IPS-NIHi7 (cell line): ENCODE results near the gene EIF3J.
"Not testable (repeated sequence)": the region's sequence is repeated elsewhere in the genome, so short reads cannot be mapped to it uniquely, and the experiment has no call there.

ENCODE experiments used
- DNase-seq: peaks from one replicate; pipeline ENCODE4 v3.0.0; 2012; ENCODE audit warnings: mixed read lengths; ENCODE audit errors: extremely low spot score

Gene EIF3J, protein sequence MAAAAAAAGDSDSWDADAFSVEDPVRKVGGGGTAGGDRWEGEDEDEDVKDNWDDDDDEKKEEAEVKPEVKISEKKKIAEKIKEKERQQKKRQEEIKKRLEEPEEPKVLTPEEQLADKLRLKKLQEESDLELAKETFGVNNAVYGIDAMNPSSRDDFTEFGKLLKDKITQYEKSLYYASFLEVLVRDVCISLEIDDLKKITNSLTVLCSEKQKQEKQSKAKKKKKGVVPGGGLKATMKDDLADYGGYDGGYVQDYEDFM

DNA sequence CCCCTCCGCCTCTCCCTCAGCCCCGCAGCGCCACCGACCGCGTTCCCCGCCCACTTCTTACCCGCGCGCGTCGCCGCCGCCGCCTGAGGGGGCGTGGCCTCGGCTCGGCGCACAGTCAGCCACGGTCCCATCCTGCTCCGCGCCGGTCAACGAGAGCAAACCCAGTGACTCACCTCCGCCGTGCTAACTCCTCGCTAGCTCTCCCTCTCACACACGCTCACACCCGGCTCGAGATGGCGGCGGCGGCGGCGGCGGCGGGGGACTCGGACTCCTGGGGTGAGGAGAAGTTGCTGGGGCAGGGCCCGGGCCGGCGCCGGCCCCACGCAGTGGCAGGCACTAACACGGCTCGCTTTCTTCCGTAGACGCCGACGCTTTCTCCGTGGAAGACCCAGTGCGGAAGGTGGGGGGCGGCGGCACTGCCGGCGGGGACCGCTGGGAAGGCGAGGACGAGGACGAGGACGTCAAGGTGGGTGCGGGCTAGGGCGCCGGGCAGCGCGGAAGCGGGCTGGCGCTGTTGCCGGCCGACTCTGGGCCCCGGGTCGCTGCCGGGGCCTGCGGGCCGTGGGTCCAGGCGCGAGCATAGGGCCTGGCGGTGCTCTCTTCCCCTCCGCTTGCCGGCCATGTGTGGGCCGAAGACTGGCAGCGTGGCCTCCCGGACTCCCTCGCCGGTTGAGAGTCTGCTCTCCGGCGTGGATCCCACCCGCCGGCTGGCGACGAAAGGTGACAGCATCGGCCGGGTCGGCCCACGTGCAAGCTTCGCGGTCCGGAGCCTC lies at the start of gene EIF3J:
Gene EIF3J, plus strand, starts transcription at position 186 of the 773 bp plus-strand sequence. Its CDS starts 48 bp downstream, at position 234.
- peak; percentile 96 for DNase-seq

DNA sequence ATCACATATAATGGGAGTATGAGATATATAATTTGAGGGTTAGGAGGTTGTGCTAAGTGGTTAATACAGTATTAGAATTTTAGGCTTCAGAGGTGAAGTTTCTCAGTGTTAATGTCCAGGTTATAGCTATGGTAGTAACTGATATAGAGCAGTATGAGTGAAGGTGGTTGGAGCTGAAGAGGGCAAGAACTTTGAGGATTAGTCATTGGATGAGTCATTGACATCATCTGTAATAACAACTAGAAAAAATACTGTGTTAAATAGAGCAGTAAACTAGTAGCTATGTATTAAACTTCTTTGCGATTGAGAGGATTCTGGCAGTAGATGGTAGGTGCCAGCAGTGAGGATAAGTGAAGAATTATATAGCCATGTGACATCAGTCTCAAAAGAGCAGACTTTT lies 47.5 kb upstream of the EIF3J start:
- no peak for DNase-seq

DNA sequence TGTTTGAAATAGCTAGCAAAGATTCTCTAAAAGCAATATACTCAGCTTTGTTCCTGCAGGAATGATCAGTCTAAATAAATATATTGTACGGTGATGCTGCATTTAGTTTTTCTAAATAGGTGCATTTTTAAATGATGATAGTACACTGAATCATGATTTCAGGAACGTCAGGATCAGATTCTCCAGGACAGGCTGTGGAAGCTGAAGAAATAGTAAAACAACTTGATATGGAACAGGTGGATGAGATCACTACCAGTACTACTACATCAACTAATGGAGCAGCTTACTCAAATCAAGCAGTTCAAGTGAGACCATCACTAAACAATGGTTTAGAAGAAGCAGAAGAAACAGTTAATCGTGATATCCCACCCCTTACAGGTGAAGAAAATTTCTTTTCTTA lies 46.3 kb upstream of the EIF3J start:
- no peak for DNase-seq

DNA sequence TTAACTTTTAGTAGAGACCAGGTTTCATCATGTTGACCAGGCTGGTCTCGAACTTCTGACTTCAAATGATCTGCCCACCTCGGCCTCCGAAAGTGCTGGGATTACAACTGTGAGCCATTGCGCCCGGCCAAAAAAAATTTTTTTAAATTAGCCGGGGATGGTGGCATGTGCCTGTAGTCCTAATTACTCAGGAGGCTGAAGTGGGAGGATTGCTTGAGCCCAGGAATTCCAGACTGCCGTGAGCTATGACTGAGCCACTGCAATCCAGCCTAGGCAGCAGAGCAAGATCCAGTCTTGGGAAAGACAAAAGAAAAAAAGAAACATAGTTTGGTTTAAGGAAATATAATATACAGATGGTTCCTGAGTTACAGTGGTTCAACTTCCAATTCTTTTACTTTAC lies 44.9 kb upstream of the EIF3J start:
- no peak for DNase-seq

DNA sequence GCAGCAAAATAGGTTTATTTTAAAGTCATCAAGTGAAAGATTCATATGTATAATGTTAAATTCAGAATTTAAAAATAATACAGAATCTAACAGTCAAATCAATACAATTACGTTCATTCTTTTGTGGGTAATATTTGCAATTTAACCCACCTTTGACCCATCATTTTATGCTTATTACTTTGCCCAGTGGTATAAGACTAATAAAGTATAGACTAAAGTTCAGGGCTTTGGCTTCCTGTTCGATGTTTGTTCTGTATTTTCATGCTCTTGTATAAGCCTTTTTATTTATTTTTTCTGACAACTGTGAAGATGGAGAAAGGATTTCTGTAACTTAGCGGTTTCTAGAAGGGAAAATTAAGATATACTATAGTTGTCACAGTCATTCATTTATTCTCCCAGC lies 44.3 kb upstream of the EIF3J start:
- no peak for DNase-seq

DNA sequence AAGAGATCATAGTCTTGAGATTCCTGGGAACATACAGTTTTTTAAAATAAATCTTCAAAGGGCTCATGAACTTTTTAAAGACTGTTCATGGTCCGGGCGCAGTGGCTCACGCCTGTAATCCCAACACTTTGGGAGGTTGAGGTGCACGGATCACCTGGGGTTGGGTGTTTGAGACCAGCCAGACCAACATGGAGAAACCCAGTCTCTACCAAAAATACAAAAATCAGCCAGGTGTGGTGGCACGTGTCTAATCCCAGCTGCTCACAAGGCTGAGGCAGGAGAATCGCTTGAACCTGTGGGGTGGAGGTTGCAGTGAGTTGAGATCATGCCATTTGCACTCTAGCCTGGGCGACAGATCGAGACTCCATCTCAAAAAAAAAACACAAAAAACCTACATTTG lies 41.4 kb upstream of the EIF3J start:
- no peak for DNase-seq

DNA sequence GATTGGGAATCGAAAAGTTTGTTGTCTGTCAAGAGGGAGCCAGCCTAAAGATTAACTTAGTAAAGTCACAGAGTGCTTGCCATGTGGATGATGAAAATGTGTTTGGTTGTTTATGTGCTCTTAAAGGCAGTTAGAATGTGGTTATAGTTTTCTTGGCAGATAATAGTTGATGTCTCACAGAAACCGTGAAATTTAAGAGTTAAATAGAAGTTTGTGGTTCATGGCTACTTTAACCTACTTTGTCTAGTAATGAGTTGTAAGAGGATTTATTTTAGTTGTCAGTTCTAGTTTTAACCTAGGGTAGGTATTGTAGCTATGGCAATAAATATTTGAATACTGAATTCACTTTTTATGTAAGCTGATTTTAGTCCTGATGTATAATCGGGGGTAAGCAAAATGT lies 36.4 kb upstream of the EIF3J start:
- no peak for DNase-seq

DNA sequence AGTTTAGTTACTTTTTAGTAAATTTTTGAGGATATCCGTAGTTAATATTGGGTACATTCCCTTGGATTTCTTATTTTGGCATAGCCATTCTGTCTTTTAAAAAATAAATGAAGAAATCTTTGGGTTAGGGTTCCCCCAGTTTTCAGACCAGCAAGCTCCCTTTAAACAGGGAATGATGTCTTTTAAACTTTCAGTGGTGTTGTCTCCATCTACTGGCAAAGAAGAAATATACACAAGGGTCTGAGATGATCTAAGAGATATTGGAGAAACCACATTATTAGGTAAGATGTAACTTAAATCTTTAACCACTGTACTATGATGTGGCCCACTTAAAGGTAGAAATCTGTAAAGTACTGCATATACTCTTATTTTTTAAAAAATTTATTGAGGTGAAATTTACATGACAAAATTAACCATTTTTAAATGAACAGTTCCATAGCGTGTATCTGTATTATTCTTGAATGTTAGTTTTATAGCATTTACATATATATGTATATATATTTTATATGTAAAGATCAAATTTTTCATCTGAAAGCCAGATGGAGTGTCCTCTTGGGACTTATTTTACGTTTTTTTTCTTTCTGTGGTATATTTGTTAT lies 35.1 kb upstream of the EIF3J start:
- peak; percentile 34 for DNase-seq

DNA sequence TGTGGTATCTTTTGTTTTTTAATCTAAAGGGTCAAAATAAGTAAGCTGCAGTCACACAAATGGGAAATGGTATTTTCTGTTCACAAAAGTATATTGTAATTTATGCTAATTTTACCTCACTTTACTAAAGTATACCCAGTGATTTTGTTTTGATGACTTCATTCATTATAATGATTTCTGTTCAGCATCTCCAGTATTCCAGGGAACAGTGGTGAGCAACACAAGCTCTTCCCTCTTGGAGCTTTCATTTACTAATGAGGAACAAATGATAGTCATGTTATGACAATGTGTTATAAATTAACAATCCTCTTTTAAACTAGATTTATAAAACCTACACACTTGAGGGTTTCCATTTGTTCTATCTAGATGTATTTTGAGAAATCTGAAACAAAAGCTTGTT lies 20.5 kb upstream of the EIF3J start:
- no peak for DNase-seq

DNA sequence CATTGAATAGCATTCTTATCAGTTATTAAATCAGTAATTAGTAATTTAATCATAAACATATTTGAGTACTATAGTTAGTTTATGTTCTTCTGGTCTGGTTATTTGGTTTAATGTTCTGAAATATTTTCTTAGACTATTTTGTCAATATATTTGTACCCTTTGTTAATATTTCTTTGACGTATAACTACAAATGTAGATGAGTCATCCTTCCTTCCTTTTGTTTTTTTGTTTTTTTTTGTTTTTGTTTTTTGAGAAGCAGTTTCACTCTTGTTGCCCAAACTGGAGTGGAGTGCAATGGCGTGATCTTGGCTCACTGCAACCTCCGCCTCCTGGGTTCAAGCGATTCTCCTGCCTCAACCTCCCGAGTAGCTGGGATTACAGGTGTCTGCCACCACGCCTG lies 17.4 kb upstream of the EIF3J start:
- DNase-seq = no peak

DNA sequence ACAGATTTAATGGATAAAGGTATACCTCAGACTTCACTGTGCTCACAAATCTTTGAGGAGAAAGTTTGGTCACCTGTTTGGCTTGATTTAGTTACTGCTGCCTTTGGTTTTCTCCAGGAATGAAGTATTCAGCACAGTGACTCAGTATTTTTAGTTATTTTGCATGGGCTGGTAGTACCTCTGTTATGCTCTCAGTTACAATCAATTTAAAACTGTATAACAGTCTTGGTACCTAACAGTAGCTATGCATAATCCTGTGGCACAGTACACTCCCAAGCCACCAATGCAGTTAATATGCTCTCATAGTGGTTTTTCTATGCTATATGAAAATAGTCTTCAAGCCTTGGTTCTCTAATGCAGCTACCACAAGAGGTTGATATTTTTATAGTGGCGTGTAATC lies 11.9 kb upstream of the EIF3J start:
- no peak for DNase-seq

DNA sequence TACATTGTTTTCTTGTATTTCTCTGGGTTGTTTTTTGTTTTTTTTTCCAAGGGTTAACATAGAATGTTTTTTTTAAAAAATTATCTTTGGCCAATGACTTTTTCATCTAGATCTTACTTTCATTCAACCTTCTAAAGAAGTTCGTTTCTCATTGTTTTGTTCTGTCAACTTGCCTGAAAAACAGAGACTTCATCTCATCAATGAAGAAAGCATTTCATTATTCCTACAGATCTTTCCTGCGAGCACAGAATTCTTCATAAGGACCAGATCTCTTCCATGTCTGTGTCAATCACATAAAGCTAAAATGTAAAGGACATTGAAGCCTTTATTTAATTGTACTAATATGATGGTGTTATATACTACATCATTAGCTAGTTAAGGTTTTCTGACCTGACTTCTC lies 9.7 kb upstream of the EIF3J start:
- no peak for DNase-seq

DNA sequence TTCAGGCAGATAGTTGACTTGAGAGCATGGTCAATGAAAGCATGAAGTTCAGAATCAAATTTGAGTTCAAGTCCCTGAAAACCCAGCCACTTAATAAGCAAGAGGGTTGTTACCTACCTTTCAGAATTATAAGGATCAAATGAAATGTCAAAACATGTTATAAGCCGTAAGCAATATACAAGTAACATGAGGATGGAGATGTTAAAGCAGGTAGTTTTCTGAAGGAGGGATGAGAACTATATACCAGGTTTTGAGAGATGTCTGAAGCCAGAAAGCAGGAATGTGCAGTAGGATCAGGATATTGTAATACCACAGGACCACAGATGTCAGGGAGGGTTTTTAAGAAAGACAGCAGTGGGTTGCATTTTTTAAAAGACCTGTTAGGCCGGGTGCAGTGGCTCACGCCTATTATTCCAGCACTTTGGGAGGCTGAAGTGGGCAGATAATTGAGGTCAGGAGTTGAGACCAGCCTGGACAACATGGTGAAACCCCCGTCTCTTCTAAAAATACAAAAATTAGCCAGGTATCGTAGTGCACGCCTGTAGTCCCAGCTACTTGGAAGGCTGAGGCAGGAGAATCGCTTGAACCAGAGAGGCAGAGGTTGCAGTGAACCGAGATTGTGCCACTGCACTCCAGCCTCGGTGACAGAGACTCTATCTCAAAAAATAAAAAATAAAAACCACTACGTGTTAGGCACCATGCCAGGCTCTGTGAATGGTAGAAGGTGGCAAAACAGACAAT lies 6.9 kb upstream of the EIF3J start:
- no peak for DNase-seq

DNA sequence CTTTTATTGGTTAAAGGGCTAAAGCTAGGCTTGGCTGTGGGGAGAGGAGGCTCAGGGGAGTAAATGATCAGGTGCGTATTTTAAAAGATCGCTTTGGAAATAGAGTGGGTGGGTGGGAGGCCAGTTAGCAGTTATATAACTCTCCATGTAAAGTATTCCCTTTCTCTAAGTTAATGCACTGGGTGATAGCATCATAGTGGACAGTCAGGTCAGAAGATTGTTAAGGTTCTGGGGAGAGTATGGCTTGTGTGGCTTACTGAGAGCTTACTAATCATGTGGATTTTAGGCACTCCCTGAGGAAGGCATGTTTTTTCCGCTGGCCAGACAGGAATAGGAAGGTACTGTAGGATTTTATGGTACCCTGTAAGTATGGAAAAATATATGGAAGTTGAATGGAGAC lies 6.3 kb upstream of the EIF3J start:
- DNase-seq = no peak

DNA sequence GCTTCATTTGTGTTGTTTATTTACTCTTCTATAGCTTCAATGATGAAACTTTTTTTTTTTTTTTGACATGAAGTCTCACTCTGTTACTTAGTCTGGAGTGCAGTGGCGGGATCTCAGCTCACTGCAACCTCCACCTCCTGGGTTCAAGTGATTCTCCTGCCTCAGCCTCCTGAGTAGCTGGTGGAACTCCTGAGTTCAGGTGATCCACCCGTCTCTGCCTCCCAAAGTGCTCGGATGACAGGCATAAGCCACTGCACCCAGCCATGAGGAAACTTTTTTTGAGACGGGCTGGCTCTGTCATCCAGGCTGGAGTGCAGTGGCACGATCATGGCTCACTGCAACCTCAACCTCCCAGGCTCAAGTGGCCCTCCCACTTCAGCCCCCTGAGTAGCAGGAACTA lies 4.7 kb upstream of the EIF3J start:
- not testable (repeated sequence) for DNase-seq

DNA sequence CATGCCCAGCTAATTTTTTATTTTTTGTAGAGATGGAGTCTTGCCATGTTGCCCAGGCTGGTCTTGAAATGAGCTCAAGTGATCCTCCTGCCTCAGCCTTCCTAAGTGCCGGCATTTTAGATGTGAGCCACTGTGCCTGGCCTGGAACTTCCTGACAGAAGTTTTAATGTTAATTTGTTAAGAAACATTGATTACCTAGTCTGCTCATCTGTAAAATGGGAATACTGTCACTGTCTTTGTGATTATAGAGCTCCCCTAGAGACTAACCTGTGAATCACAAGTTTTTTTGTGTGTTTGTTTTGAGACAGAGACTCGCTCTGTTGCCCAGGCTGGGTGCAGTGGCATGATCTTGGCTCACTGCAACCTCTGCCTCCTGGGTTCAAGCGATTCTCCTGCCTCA lies 4.3 kb upstream of the EIF3J start:
- no peak for DNase-seq

DNA sequence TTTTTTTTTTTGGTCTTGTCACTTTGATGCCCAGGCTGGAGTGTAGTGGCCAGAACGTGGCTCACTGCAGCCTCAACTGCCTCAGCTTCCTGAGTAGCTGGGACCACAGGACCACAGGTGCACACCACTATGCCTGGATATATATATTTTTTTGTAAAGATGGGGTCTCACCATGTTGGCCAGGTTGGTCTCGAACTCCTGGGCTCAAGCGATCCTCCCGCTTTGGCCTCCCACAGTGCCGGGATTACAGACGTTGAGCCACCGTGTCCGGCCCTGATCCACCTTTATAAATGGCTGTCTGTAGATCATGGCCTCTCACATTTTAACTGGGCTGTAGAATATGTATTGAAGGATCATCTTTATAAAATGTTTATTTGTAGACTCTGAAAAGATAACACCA lies 1.9 kb upstream of the EIF3J start:
- DNase-seq = no peak

DNA sequence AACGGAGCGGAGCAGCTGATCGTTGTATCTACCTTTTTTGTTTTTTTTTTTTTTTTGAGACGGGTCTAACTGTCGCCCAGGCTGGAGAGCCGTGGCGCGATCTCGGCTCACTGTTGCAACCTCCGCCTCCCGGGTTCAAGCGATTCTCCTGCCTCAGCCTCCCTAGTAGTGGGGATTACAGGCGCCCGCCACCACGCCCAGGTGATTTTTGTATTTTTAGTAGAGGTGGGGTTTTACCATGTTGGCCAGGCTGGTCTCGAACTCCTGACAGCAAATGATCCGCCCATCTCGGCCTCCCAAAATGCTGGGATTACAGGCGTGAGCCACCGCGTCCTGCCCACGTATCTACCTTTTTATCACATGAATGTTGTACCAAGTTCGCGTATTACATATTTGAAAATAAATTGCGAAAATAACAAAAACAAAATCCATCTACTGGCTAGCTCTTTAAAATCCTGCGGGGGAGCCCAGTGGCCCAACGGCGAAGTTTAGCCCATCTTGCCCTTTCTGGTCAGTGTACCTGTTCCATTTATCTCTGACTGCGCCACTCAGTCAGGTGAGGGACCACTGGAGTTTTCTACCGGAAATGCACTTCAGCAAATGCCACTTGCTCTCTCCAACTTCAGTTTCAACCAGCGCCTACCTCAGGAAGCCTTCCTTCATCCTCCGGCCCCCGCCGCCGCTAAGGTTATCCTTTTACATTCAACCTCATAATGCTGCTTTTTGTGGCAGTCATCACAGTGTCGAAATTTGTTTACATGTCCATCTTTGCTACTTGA lies 1.2 kb upstream of the EIF3J start:
- peak; percentile 16 for DNase-seq

DNA sequence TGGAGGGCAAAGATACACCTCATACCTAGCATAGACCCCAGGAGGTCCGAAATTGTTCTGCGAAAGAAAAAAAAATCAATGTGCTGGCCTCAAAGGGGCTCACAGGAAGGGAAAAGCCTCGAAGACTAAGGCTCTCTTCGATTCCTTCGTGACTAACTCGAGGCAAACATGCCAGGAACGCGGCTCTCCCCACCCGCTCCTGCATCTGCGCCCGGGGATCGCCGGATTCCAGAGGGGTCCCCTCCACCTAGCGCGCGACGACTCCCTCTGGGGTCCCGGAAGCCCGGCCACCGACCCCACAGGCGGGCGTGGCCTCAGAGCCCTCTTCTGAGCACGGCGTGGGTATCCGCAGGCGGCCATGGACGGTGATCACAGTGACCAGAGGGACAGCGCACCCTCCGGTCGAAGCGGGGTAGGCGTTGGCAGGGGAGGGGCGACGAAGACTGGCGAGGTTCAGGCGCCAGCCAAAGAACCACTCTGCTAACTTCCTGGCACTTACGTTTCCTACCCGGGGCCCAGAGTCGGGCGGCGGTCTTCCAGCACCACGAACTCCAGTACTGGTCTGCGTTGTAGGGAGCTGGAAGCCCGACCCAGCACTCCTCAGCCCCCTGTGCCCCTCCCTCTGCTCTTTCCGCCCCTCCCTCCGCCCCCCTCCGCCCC lies 515 bp upstream of the EIF3J start:
- no peak for DNase-seq

DNA sequence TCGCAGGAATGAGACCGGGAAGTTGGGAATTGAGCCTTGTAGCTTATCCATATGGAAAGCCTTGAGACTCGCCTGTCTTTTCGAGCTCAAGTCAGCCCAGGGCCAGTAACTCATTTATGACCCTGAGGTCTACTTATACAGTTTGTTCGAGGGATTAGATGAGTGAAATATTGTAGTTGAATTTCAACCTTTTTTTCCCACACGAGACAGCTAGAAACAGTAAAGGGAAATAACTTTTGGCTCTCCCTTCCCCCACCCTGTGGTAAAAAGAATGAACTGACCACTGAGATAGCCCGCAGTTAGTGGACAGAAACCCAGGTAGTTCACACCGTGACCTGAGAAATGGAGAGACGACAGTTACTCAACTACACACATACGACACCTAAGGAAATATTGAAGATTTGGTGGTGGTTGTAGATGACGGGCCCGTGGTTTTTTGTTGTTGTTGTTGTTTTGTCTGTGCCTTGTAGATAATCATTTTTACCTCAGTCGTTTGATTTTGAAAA lies 841 bp downstream of the EIF3J start:
- DNase-seq = peak; percentile 16
